ENCODE results near the gene NPAT. TPM values are rescaled to one million over a fixed set of nuclear protein-coding genes. Genes with fewer than 3 reads are reported as not detected.

NPAT gene
- total and polyA plus RNA-seq, 10 donors: 4.5 to 40.8 (median 27.9) TPM

DNA sequence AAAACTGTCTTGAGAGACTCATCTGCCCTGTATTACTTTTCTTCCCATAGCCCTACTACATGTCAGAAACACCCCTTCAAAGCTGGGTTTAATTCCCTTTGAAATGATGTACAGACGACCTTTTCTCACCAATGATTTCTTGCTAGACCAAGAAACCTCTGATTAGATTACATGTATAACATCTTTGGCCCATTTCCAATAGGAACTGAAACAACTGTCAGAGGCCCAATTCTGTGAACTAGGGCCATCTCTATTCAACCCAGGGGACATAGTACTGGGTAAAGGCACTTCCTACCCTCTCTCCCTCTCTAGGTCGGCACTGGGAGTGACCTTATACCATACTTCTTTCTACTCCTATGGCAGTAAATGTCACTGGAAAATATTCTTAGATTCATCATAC lies 19.4 kb downstream of the NPAT start:
- Histone ChIP-seq H3K4me1 (peaks cover 0 to 57% (median 31%) of the 10 kb centered on the region in 6 donors), H3K9me3 (peaks cover 0 to 42% (median 39%) of the 10 kb centered on the region in 8 donors), H3K27me3 (replicated peaks in 1 of 7) (no peaks in the 10 kb centered on the region), H3K4me3 (no peak overlapping the region), H3K36me3 (peaks cover 3 to 74% (median 39%) of the 10 kb centered on the region in 6 donors), H3K27ac (no peak overlapping the region)
- DNase-seq: no peak
- intact Hi-C loops (cut with DNase I; ENCODE audit: low total_unique reads): no loop called here
- TF ChIP-seq, protein P1, sequence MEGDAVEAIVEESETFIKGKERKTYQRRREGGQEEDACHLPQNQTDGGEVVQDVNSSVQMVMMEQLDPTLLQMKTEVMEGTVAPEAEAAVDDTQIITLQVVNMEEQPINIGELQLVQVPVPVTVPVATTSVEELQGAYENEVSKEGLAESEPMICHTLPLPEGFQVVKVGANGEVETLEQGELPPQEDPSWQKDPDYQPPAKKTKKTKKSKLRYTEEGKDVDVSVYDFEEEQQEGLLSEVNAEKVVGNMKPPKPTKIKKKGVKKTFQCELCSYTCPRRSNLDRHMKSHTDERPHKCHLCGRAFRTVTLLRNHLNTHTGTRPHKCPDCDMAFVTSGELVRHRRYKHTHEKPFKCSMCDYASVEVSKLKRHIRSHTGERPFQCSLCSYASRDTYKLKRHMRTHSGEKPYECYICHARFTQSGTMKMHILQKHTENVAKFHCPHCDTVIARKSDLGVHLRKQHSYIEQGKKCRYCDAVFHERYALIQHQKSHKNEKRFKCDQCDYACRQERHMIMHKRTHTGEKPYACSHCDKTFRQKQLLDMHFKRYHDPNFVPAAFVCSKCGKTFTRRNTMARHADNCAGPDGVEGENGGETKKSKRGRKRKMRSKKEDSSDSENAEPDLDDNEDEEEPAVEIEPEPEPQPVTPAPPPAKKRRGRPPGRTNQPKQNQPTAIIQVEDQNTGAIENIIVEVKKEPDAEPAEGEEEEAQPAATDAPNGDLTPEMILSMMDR (IDR thresholded peaks at IDR 0.05 in 8 of 11, conservative IDR thresholded peaks at IDR 0.05 in 3 of 11): no peak
- no peak for TF ChIP-seq POLR2AphosphoS5 (IDR thresholded peaks at IDR 0.05)
- TF ChIP-seq POLR2A (IDR thresholded peaks at IDR 0.05): no peak
- WGBS, 5 donors: 59 to 67% (median 63%) methylated on average over 2 of the region's 2 CpGs

DNA sequence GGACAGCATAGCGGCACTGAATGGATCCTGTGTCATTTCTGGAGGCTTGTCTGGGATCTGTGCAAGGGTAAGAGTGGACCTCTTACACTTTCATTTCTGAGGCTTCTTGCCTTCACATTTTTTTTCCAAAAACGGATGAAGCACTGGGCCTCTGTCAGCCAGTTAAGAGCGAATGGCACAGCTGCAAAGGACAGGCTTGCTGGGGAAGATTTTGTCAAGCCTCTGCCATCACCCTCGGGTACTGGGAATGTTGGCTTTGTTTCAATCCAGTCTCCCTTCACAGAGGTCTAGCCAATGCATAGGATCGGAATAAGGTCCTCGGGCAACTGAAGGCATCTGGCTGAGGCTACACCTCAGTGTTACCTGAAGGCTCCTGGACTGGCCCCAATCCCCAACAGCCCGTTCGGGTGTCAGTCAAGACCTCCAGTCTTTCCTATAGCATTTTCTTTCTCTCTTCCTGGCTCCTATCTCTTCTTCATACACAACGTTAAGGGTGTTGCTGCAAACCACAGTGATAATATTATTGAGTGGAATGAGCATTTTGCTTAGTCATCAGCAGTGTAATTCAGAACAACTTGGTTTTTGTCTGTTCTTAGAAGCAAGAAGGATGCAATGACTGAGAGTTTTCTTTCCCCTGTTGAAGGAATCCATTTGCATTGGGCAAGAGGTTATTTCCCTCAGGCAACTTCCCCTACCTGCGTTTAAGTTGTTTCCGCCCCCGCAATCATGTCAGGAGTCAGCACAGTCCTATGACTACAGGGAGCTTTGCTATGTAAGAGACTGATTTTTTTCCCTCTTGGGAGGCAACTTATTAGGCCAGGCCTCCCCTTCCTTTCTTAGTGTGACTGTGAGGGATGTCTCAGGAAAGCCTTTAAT lies 22.8 kb downstream of the NPAT start:
- WGBS, 5 donors: 65 to 76% (median 69%) methylated on average over 12 of the region's 12 CpGs
- Histone ChIP-seq H3K27ac (peak overlapping the region in 6 of 8 donors; percentile 39 to 73 (median 58)), H3K4me3 (peak overlapping the region in 1 of 8 donors; percentile 13), H3K9me3 (peaks cover 0 to 12% (median 9%) of the 10 kb centered on the region in 8 donors), H3K4me1 (peaks cover 0 to 72% (median 36%) of the 10 kb centered on the region in 6 donors), H3K27me3 (replicated peaks in 1 of 7) (no peaks in the 10 kb centered on the region), H3K36me3 (peaks cover 0 to 69% (median 31%) of the 10 kb centered on the region in 6 donors)
- no peak for DNase-seq
- intact Hi-C loops (cut with DNase I; ENCODE audit: low total_unique reads): no loop called here
- TF ChIP-seq, protein P1 (IDR thresholded peaks at IDR 0.05 in 8 of 11, conservative IDR thresholded peaks at IDR 0.05 in 3 of 11): no peak

DNA sequence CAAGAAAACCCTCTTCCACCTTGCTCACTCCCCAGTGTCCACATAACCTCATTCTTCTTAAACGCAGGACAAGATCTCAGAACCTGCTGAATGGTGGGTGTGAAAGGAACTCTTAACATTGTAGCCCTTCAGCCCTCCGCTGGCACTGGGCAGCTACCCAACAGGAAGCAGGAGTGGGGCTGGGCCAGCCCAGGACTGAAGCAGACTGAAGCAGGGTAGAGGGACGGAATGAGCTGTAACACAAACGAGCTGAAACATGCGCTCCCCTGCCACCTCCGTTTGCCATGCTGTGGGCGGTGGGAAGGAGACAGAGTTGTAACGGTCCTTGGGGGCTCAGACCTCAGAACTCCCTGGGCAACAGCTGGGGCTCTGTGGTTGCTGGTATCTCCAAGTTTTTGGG lies 23.6 kb downstream of the NPAT start:
- H3K9me3 ChIP-seq: peaks cover 0 to 4% (median under 1%) of the 10 kb centered on the region in 8 donors
- TF ChIP-seq, protein P1 (IDR thresholded peaks at IDR 0.05 in 8 of 11, conservative IDR thresholded peaks at IDR 0.05 in 3 of 11): no peak
- TF ChIP-seq POLR2A (IDR thresholded peaks at IDR 0.05): no peak
- TF ChIP-seq POLR2AphosphoS5 (IDR thresholded peaks at IDR 0.05): no peak
- intact Hi-C loops (cut with DNase I; ENCODE audit: low total_unique reads): no loop called here
- WGBS, 5 donors: 61 to 83% (median 77%) methylated on average over 8 of the region's 8 CpGs
- H3K27me3 ChIP-seq (replicated peaks in 1 of 7): no peaks in the 10 kb centered on the region
- H3K27ac ChIP-seq: peak overlapping the region in 2 of 8 donors; percentile 59 to 73
- peaks cover 0 to 69% (median 29%) of the 10 kb centered on the region in 6 donors for H3K36me3 ChIP-seq
- H3K4me1 ChIP-seq: peaks cover 0 to 72% (median 36%) of the 10 kb centered on the region in 6 donors
- no peak overlapping the region for H3K4me3 ChIP-seq
- DNase-seq: no peak

DNA sequence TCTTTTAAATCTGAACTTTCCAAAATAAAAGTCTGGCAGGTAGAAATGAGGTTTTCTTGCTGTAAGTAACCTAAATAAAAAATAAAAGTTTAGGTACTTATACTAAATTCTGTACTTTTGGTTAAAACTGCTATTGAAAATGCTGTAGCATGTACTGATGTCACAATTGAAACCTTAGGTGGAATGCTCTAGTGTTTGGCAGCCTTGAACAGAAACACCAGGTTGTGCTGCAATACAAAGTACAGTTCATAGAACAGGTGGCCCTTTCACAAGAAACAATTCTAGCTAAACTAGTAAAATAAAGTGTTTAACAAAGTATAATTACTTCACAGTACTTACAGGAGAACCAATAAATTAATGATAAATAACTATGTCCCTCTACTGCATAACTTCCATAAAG lies 25.1 kb downstream of the NPAT start:
- Histone ChIP-seq H3K4me1 (peaks cover 0 to 57% (median 35%) of the 10 kb centered on the region in 6 donors), H3K27me3 (replicated peaks in 1 of 7) (no peaks in the 10 kb centered on the region), H3K4me3 (no peak overlapping the region), H3K9me3 (no peaks in the 10 kb centered on the region), H3K36me3 (peaks cover 0 to 69% (median 40%) of the 10 kb centered on the region in 6 donors), H3K27ac (no peak overlapping the region)
- intact Hi-C loops (cut with DNase I; ENCODE audit: low total_unique reads): no loop called here
- no peak for DNase-seq
- TF ChIP-seq, protein P1 (IDR thresholded peaks at IDR 0.05 in 8 of 11, conservative IDR thresholded peaks at IDR 0.05 in 3 of 11): no peak
- TF ChIP-seq POLR2AphosphoS5 (IDR thresholded peaks at IDR 0.05) (no peak), POLR2A (IDR thresholded peaks at IDR 0.05) (no peak)
